ENCODE data around the gene SMIM12.

SMIM12 gene

GRCh38 chr1:34896612-34897011 lies 37.1 kb upstream of the SMIM12 start:
- H3K4me3 ChIP-seq (ENCODE audit: low read depth, low read length), result no peak overlapping the region
- TF ChIP-seq CTCF (IDR thresholded peaks at IDR 0.05; ENCODE audit: low read depth, low read length), result no peak
- no peaks in the 10 kb centered on the region for H3K4me1 ChIP-seq
- DNase-seq, result no peak
- no peaks in the 10 kb centered on the region for H3K9me3 ChIP-seq
- no peaks in the 10 kb centered on the region for H3K36me3 ChIP-seq
- H3K27me3 ChIP-seq, result no peaks in the 10 kb centered on the region

DNA sequence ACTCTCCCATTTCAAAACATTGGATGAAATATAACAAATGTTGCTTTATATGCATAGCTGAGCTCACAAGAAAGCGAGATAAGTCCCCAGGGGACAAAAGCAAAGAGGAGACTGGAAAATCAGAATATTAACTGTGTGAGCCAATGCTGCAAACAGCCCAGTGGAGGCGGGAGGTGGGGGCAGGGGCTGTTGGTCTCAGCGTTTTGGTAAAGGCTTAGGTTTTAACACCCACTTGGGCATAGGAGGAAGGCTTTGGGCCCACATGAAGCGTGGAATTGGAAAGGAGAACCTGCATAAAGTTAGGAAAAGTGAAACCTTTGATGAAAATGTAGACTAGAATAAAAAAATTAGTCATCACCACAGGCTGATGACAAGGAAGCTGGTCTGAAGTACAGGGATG lies 30.2 kb upstream of the SMIM12 start:
- H3K4me3 ChIP-seq (ENCODE audit: low read depth, low read length), result no peak overlapping the region
- H3K4me1 ChIP-seq, result no peaks in the 10 kb centered on the region
- DNase-seq, result no peak
- TF ChIP-seq CTCF (IDR thresholded peaks at IDR 0.05; ENCODE audit: low read depth, low read length), result no peak
- no peaks in the 10 kb centered on the region for H3K9me3 ChIP-seq
- H3K27me3 ChIP-seq, result no peaks in the 10 kb centered on the region
- no peaks in the 10 kb centered on the region for H3K36me3 ChIP-seq

- Histone ChIP-seq H3K27me3 (no peaks in the 10 kb centered on the region), H3K9me3 (no peaks in the 10 kb centered on the region)
Observed at GRCh38 chr1:34887593-34887992, 28.0 kb upstream of the SMIM12 start.

GRCh38 chr1:34885405-34886247 lies 26.1 kb upstream of the SMIM12 start:
- Histone ChIP-seq H3K36me3 (no peaks in the 10 kb centered on the region), H3K27me3 (no peaks in the 10 kb centered on the region), H3K4me3 (ENCODE audit: low read depth, low read length) (no peak overlapping the region), H3K4me1 (no peaks in the 10 kb centered on the region), H3K9me3 (no peaks in the 10 kb centered on the region)
- no peak for DNase-seq
- no peak for TF ChIP-seq CTCF (IDR thresholded peaks at IDR 0.05; ENCODE audit: low read depth, low read length)

More at GRCh38 chr1:34887593-34887992, 28.0 kb upstream of the SMIM12 start:
- no peaks in the 10 kb centered on the region for H3K4me1 ChIP-seq
- H3K36me3 ChIP-seq, result no peaks in the 10 kb centered on the region
- no peak overlapping the region for H3K4me3 ChIP-seq (ENCODE audit: low read depth, low read length)
- TF ChIP-seq CTCF (IDR thresholded peaks at IDR 0.05; ENCODE audit: low read depth, low read length), result no peak
- no peak for DNase-seq

DNA sequence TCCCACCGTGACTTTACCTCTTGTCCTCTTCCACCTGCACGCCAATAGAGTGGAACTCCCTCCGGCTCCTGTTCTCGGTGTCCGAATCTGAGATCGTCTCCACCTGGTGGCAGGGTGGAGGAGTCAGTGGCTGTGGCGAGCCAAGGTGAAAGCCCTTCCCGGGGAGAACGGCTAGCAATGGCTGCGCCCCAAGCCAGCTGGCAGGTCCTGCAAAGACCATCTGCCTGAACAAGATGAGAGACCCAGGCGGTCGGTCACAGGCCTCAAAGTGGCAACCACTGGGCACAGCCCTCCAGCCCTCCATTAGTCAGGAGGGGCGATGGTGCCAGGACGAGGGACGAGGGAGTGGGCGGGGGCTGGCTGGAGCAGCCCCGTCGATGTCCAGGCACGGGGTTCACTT lies 25.4 kb upstream of the SMIM12 start:
- no peak for DNase-seq
- Histone ChIP-seq H3K4me1 (no peaks in the 10 kb centered on the region), H3K9me3 (no peaks in the 10 kb centered on the region), H3K4me3 (ENCODE audit: low read depth, low read length) (no peak overlapping the region), H3K27me3 (no peaks in the 10 kb centered on the region), H3K36me3 (no peaks in the 10 kb centered on the region)
- no peak for TF ChIP-seq CTCF (IDR thresholded peaks at IDR 0.05; ENCODE audit: low read depth, low read length)

DNA sequence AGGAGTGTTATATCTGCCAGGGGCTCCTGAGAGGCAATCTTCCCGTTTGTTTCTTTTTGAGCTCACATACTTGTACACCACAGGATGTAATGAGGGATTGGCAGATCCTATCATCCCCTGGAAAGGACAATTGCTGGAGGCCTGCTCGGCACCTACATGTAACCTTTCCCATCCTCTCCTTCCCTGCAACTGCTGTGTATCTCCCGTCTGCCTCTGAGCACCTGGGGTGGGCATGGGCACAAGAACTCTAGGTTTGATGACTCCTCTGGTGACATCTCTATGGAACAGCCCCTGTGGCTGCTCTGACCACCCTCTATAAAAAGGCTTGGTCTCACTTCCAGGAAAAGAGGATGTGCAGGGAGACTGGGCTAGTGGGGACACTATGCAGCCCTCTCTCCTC lies 25.0 kb upstream of the SMIM12 start:
- Histone ChIP-seq H3K36me3 (no peaks in the 10 kb centered on the region), H3K4me3 (ENCODE audit: low read depth, low read length) (no peak overlapping the region), H3K9me3 (no peaks in the 10 kb centered on the region), H3K4me1 (no peaks in the 10 kb centered on the region), H3K27me3 (no peaks in the 10 kb centered on the region)
- no peak for DNase-seq
- TF ChIP-seq CTCF (IDR thresholded peaks at IDR 0.05; ENCODE audit: low read depth, low read length), result no peak
